Measurements from ENCODE around the gene MISP.

DNA sequence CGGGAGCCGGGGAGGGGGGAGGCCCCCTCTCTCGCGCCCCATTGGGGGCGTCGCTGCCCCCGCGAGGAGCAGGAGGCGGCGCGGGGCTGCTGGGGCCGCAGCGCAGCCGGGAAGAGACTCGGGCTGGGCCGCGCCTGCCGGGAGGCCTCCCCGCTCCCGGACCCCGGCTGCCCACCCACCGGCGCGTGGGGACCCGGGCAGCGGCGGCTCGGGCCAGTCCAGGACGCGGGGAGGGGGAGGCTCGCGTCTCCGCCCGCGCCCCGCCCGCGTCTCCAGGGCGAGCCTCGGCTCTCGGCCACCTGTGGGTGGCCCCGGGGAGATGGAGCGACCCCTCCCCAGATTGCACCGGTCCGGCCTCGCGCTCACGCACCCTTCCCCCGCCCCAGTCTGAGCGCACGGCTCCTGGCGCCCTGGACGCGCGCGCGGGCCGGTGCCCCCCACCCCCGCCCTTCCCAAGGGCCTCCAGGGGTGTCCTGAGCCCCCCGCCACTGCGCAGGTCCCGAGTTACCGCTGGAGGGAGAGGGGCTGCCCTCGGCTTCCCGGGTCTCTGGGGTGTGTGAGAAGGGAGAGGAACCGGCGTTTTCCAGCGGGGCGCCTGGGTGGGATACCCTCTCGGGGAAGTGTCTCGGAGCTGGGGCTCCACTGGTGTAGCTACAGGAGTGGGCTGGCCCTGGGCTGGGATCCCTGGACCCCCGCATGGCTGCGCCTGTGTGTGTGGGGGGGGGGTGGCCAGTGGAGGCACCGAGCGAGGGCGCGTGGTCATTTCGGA lies 41.5 kb upstream of the MISP start:
- TF ChIP-seq, protein P1, sequence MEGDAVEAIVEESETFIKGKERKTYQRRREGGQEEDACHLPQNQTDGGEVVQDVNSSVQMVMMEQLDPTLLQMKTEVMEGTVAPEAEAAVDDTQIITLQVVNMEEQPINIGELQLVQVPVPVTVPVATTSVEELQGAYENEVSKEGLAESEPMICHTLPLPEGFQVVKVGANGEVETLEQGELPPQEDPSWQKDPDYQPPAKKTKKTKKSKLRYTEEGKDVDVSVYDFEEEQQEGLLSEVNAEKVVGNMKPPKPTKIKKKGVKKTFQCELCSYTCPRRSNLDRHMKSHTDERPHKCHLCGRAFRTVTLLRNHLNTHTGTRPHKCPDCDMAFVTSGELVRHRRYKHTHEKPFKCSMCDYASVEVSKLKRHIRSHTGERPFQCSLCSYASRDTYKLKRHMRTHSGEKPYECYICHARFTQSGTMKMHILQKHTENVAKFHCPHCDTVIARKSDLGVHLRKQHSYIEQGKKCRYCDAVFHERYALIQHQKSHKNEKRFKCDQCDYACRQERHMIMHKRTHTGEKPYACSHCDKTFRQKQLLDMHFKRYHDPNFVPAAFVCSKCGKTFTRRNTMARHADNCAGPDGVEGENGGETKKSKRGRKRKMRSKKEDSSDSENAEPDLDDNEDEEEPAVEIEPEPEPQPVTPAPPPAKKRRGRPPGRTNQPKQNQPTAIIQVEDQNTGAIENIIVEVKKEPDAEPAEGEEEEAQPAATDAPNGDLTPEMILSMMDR (conservative IDR thresholded peaks at IDR 0.05; ENCODE audit: low read depth, low read length) = no peak
- no peak for TF ChIP-seq POLR2A (IDR thresholded peaks at IDR 0.05; ENCODE audit: low read depth, low read length)
- TF ChIP-seq, protein P2, sequence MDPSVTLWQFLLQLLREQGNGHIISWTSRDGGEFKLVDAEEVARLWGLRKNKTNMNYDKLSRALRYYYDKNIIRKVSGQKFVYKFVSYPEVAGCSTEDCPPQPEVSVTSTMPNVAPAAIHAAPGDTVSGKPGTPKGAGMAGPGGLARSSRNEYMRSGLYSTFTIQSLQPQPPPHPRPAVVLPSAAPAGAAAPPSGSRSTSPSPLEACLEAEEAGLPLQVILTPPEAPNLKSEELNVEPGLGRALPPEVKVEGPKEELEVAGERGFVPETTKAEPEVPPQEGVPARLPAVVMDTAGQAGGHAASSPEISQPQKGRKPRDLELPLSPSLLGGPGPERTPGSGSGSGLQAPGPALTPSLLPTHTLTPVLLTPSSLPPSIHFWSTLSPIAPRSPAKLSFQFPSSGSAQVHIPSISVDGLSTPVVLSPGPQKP (IDR thresholded peaks at IDR 0.05; ENCODE audit: borderline replicate concordance, low read depth, low read length) = no peak
- no peak for TF ChIP-seq BHLHE40 (IDR thresholded peaks at IDR 0.05; ENCODE audit: low read depth, low read length)
- no peak for TF ChIP-seq CHD1 (IDR thresholded peaks at IDR 0.05; ENCODE audit: low read depth, low read length)
- TF ChIP-seq RAD21 (IDR thresholded peaks at IDR 0.05; ENCODE audit: low read length) = no peak
- TF ChIP-seq RFX5 (IDR thresholded peaks at IDR 0.05; ENCODE audit: low read depth, low read length) = no peak
- no peak for TF ChIP-seq RCOR1 (IDR thresholded peaks at IDR 0.05; ENCODE audit: insufficient replicate concordance, low read length)
- TF ChIP-seq MAFK (IDR thresholded peaks at IDR 0.05; ENCODE audit: low read depth, low read length) = no peak
- TF ChIP-seq, protein P3, sequence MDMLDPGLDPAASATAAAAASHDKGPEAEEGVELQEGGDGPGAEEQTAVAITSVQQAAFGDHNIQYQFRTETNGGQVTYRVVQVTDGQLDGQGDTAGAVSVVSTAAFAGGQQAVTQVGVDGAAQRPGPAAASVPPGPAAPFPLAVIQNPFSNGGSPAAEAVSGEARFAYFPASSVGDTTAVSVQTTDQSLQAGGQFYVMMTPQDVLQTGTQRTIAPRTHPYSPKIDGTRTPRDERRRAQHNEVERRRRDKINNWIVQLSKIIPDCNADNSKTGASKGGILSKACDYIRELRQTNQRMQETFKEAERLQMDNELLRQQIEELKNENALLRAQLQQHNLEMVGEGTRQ (IDR thresholded peaks at IDR 0.05; ENCODE audit: low read depth, low read length) = no peak
- TF ChIP-seq NFE2L2 (IDR thresholded peaks at IDR 0.05; ENCODE audit: low read depth, low read length) = no peak
